HG03558 (cell line): ENCODE measurements around the gene AGPAT3.
"Not testable (repeated sequence)": the region's sequence is repeated elsewhere in the genome, so short reads cannot be mapped to it uniquely, and the experiment has no call there.

Experiments
- ATAC-seq: cut with Tn5 transposase; IDR thresholded peaks from one replicate; pipeline ENCODE4 v1.9.1; 2021; ENCODE audit warnings: moderate number of reproducible peaks; ENCODE audit not compliant: unreplicated experiment; ENCODE audit errors: extremely low read depth

Gene AGPAT3

DNA sequence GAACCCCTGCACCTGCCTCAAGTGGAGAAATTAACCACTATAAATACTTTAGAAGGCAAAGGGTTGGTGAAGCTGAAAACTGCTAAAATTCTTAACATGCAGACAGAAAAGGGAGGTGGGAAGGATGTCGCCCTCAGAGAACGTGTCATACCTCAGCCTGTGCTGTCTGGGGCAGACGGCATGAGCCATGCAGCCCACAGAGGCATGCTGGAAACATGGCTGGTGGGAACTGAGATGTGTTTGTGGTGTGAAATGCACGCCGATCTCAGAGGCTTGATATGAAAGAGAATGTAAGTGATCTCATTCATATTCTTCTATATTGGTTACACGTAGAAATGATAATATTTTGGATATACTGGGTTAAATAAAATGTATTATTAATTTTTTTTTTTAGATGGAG lies 16.3 kb downstream of the AGPAT3 start:
- no peak for ATAC-seq

DNA sequence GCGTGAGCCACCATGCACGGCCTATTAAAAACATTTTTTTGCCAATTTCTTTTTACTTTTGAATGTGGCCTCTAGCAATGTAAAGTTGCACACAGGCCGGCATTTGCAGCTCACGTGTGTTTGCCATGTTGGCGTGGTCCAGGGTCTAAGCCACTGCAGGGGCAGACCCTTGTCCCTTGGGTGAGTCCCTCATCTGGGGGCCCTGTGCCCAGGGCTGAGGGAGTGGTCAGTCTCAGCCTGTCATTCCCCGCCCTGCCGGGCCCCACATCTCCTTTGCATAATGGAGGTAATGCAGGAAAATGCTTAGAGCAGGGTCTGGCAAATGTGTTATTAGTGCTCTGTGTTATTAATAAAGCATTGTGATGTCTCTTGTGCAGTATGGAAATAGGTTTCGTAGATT lies 16.9 kb downstream of the AGPAT3 start:
- ATAC-seq: no peak

DNA sequence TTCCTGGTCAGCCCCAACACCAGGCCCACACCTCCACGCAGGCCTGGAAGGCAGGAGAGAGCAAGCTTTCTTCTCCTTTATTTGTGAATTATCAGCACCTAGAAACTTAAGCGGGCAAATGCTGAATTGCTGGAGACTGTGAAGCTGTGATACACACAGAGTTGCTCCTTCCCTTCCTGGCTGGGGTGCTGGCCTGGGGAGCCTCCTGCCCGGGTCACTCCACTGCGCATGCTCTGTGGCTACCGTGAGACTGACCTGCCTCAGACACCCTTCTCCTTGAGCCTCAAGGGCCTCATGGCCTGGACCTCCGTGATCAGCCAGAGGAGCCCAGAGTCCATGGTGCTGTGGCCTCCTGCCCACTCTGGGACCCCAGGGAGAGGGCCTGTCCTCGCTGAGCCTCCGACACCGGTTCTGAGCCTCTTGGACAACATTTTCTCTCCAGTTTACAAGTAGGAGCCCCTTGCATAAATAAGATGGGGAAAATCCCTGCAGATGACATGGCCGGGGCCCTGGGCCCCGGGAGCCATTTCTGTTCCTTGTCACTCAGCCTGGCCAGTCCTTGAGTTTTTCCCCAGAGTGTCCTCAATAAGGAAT lies 18.0 kb downstream of the AGPAT3 start:
- ATAC-seq: no peak

DNA sequence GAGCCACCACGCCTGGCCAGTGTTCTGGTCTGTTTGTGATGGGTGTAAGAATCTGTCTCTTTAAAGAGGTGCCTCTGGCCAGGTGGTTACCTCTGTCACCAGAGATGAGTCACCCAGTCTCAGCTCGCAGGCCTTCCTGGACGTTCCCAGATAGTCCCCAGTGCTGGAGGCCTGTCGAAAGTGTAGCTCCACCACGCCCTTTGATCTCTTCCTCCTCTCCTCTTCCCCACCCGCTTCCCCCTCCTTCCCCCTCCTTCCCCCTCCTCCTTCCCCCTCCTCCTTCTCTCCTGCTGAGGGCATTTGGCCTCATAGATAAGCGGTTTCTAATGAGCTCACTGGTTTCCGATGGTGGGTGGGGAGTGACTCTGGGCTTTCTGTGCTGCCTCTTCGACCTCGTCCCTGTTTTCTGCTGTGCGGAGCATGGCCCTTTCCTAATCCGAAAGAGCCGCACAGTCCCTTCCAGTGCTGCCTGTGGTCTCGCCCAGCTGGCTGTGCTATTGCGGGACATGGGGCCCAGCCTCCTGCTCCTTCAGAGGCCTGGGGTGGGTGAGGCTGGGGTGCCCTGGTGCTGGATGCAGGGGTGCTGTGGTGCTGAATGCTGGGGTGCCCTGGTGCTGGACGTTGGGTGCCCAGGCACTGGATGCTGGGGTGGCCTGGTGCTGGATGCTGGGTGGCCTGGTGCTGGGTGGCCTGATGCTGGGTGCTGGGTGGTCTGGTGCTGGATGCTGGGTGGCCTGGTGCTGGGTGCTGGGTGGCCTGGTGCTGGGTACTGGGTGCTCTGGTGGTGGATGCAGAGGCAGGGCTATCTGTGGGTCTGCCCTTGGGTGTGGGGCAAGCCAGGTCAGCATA lies 19.2 kb downstream of the AGPAT3 start:
- no peak for ATAC-seq

DNA sequence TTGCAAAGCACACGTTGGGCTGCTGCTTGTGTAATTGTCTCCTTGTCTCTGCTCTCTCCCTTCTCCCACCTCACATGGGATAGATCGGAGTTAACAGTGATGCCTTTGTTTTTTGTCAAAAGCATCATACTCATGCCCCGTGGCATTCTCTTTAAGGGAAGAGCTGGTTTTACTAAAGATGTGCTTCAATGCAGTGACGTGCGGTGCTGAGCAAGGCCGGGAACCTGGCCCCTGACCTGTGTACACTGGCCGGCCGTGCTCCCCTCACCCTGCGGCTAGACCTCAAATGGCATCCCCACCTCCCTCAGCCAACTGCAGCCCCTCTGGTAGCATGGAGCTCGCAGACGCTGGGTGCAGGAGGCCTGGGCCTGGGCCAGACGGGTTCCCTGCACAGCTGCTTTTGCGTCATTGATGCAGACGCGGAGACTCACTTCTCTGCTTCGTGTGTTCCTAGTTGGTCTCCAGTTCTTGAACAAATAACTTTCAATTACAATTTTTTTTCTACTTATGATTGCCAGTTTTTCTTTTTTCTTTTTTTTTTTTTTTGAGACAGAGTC lies 19.9 kb downstream of the AGPAT3 start:
- no peak for ATAC-seq

DNA sequence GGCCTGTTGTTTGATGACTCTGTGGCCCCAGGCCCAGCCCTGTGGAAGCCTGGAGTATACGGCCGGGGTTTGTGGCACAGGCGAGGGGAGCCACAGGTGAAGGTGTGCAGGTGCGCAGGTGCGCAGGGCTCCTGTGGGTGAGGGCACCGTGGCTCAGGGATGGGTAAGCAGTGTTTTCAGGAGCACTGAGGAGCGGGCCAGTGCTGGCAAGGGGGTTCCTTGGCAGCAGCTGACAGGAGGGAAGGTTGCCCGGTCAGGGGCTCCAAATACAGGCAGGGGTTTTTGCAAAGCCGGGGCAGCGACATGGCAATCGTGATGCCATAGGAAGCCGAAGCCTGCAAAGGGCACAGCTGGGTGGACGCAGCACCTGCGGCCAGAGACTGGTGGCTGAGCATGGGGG lies 20.7 kb downstream of the AGPAT3 start:
- ATAC-seq: no peak

DNA sequence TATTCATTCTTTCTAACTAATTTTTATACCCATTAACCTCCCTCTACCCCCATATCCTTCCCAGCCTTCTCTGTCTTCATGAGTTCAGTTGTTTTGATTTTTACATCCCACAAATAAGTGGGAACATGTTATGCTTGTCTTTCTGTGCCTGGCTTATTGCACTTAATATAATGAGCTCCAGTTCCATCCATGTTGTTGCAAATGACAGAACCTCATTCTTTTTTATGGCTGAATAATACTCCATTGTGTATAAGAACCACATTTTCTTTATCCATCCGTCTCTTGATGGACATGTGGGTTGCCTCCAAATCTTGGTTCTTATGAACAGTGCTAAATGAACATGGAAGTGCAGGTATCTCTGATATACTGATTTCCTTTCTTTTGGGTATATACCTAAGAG lies 21.5 kb downstream of the AGPAT3 start:
- ATAC-seq: no peak

DNA sequence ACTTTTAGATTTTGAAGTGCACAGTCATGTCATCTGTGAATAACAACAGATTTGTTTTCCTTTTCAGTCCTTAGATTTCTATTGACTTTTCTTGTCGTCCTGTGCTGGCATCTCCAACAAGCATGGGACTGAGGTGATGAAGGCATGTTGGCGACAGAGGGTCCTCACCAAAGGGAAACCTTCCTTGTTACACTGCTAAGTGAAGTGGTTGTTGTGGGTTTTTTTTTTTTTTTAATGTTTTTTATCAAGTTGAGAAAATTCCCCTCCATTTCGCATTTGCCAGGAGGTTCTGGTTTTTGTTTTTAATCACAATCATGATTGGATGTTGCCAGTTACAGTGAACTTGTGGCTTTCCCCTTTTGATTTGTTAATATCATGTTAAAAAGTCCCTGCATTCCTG lies 24.0 kb downstream of the AGPAT3 start:
- no peak for ATAC-seq

DNA sequence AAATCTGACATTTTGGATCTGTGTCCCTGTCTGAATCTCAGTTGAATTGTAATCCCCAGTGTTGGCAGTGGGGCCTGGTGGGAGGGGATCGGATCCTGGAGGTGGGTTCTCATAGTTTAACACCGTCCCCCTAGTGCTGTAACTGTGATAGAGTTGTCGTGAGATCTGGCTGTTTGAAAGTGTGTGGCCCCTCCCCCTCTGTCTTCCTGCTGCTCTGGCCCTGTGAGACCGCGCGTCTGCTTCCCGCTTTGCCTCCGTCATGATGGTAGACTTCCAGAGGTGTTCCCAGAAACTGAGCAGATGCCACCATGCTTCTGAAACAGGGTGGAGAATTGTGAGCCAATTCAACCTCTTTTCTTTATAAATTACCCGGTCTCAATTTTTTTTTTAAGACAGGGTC lies 25.0 kb downstream of the AGPAT3 start:
- ATAC-seq: no peak

DNA sequence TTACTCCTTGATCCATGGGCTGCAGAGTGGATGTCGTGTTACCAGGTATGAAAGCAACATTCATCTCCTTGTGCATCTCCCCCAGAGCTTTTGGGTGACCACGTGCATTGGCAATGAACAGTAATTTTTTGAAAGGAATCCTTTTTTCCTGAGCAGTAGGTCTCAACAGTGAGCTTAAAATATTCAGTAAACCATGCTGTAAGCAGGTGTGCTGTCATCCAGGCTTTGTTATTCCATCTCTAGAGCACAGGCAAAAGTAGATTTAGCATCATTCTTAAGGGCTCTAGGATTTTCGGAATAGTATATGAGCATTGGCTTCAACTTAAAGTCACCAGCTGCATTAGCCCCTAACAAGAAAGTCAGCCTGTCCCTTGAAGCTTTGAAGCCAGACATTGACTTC lies 27.3 kb downstream of the AGPAT3 start:
- no peak for ATAC-seq

DNA sequence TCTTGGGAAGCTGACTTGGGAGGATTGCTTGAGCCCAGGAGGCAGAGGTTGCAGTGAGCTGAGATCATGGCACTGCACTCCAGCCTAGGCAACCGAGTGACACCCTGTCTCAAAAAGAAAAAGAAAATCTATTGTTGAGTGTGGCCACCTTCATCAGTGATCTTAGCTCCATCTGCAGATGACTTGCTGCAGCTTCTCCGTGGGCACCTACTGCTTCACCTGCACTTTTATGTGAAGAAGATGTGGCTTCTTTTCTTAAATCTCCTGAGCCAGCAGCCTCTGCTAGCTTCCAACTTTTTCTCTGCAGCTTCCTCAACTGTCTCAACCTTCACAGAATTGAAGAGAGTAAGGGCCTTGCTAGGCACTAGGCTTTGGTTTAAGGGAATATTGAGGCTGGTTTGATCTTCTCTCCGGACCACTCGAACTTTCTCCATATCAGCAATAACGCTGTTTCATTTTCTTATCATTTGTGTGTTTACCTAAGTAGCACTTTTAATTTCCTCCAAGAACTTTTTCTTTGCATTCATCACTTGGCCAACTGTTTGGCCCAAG lies 28.0 kb downstream of the AGPAT3 start:
- ATAC-seq: no peak

DNA sequence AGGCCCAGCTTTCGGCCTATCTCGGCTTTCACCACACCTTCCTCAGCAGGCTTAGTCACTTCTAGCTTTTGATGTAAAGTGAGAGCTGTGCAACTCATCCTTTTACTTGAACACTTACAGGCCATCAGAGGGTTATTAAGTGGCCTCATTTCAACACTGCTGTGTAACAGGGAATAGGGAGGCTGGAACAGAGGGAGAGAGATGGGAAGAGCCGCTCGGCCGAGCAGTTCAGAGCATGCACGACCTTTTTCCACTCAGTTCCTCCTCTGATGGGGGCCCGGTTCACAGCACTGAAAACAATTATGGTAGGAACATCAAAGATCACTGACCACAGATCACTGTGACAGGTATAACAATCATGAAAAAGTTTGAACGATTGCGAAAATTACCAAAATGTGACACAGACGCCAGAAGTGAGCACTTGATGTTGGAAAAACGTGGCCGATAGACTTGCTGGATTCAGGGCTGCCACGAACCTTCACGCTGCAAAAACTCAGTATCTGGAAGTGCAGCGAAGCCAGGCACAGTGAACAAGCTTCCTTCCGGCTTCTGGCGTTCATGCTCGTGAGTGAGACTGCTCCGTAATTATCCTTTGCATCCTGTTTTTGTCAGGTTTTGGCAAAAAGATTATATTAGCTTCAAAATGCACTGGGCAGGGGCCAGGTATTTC lies 28.6 kb downstream of the AGPAT3 start:
- ATAC-seq: no peak

DNA sequence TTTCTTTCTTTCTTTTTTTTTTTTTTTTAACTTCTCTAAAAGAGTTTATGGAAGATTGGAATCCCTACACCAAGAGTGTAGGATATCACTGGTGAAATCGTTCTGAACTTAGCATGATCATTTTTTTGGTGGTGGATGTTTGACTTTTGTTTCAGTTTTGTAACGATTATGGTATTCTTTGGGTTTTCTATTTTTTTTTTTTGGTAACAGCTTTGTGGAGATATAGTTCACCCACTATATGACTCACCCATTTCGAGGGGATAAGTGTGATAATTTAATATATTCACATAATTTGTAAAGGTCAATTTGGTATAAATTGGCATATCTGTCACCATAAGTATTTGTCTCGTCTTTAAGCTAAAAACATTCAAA lies 29.2 kb downstream of the AGPAT3 start:
- ATAC-seq: no peak

DNA sequence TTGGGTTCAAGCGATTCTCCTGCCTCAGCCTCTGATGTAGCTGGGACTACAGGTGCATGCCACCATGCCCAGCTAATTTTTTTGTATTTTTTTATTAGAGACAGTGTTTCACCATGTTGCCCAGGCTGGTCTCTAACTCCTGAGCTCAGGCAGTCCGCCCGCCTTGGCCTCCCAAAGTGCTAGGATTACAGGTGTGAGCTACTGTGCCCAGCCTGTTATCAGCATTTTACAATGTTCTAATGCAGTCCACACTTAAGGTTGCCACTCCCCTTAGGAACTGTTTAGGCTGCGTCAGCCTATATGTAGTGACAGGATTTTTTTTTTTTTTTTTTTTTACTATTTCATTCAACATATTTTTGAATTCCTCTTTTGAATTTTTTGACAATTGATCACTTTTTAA lies 30.2 kb downstream of the AGPAT3 start:
- ATAC-seq: no peak

DNA sequence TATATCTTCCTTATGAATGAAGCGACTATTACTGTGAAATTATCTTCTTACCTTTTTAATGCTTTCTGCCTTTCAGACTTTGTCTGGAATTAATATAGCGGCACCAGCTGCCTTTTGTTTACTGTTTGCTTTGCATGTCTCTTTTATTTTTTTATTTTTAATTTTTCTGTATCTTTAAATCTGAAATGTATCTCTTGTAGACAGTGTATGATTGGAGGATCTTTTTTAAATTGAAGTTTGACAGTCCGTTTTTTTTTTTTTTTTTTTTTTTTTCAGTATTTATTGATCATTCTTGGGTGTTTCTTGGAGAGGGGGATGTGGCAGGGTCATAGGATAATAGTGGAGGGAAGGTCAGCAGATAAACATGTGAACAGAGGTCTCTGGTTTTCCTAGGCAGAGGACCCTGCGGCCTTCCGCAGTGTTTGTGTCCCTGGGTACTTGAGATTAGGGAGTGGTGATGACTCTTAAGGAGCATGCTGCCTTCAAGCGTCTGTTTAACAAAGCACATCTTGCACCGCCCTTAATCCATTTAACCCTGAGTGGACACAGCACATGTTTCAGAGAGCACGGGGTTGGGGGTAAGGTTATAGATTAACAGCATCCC lies 31.8 kb downstream of the AGPAT3 start:
- not testable (repeated sequence) for ATAC-seq

DNA sequence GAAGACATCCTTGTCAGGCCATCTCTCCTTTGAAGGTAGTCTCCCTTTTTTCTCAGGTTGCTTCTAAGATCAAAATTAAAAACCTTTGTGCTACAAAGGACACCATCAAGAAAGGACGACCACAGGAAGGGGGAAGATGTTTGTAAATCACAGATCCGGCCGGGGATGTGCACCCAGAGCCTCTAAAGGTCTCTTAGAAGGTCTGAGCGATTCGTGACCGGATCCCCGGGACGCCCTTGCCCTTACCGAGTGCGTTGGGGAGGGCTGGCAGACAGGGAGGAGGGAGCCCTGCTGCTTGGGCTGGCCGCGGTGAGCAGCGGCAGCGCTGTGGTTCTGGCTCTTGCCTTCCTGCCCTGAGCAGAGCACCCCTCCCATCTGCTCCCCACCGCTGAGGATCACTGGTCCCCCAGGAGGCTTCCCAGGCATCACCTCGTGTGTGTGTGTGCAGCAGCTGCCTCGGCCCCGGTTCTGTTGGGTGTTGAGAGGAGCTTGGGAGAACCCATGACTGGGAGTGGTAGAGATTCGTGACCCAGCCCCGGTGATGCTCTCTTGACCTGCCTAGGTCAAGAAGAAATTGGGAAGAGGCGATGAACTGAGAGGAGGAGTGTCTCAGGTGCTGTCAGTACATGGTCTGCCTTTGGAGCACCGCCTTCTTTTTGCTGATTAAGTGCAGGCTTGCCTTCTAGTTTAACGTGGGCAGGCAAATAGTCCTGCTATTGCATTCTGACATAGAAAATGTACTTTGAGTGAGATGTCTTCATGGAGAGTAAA lies 34.5 kb downstream of the AGPAT3 start:
- no peak for ATAC-seq

DNA sequence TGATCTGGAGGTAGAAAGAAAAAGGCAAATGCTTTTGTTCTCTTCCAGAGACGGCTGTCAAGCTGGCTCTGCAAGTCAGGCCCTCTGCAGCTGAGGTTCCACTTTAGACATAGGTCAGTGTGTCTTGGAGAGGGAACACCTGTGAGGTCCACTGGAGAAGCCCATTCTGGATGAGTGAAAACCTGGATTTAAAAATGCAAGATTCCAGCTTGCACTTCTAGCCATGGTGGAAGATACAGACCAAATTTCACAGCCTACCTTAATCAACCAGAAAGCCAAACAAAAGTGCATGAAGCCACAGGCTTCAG lies 35.0 kb downstream of the AGPAT3 start:
- ATAC-seq: no peak

DNA sequence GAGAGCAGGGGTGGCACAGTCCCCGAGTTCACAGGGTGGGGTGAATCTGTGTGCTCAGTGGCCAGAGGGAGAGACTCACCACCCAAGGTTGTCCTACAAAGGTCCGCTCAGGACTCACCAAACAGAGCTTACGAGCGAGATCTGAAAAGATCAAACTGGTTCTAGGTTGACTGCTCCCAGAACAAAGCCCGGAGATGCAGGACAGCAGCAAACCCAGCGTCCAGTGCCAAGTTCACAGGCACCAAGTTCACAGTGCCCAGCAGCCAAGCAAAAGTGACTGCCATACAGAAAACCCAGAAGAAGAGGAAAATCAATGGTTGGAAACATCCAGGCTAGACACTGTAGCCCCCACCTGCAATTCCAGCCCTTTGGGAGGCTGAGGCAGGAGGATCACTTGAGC lies 35.7 kb downstream of the AGPAT3 start:
- no peak for ATAC-seq

DNA sequence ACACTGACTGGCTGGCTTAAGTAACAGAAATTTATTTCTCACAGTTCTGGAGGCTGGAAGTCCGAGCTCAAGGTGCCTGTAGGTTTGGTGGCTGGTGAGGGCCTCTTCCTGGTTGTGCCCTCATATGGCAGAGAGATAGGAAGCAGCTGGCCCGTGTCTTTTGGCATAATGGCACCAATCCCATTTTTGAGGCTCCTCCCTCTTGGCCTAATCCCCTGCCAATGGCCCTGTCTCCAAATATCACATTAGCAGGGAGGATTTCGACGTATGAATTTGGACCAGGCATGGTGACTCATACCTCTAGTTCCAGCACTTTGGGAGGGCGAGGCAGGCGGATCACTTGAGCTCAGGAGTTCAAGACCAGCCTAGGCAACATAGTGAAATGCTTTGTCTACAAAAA lies 37.4 kb downstream of the AGPAT3 start:
- ATAC-seq: no peak

DNA sequence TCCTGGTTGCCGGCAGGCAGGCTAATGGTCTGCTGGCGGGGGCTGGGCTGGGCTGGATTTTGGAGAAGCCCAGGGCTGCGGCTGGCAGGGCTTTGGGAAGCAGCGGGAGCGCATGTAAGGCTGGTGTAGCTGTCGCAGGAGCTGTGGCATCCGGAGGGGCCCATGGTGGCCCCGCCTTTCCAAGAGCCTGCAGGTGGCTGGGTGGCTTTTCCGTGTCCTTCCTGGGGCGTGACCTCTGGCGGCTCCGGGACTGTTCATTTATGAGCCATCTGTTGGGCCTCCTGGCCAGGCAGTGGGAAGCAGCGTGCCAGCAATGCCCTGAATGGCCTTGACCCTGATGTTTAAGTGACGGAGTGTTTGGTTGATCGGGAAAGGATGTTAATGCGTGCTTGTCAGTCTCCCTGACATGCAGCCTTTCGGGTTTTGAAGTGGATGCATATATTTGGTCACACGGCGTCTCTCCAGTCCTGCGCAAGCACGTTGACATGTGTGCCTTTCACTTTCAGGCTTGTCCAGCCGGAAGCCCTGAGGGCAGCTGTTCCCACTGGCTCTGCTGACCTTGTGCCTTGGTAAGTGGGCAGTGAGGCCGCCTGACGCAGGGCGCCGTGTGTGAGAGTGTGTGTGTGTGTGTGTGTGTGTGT lies 38.5 kb downstream of the AGPAT3 start:
- ATAC-seq: no peak
